ELF-1 (cell line): ENCODE results near the gene ZNF217.
"Not testable (repeated sequence)": the region's sequence is repeated elsewhere in the genome, so short reads cannot be mapped to it uniquely, and the experiment has no call there.

ENCODE experiments used
- DNase-seq: peaks from one replicate; pipeline ENCODE4 v3.0.0-alpha.2; 2016; ENCODE audit warnings: low read depth, low spot score

ZNF217 gene

DNA sequence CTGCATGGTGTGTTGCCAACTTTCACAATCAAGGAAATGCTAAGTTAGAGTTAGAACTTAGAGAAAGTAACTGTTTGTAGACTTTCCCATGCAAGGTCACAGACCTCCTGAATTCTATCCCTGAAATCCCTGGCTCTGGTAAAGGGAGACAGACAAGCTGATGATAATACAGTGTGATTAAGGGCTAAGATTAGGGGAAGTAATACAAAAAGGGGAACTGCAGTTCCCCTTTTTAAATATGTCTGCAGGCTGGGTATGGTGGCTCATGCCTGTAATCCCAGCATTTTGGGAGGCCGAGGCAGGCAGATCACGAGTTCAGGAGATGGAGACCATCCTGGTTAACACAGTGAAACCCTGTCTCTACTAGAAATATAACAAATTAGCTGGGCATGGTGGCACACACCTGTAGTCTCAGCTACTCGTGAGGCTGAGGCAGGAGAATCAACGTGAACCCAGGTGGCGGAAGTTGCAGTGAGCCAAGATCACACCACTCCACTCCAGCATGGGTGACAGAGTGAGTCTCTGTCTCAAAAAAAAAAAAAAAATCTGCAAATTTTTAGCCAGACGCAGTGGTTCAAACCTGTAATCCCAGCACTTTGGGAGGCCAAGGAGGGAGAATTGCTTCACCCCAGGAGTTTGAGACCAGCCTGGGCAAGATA lies 60.9 kb downstream of the ZNF217 start:
- not testable (repeated sequence) for DNase-seq

DNA sequence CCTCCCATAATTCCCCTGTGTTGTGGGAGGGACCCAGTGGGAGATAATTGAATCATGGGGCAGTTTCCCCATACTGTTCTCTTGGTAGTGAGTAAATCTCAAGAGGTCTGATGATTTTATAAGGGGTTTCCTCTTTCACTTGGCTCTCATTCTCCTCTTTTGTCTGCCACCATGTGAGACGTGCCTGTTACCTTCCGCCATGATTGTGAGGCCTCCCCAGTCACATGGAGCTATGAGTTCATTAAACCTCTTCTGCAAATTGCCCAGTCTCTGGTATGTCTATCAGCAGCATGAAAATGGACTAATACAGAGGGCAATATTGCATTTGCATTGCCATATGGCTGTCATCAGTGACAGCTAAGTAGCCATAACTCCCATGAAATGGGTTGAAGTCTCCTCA lies 63.2 kb downstream of the ZNF217 start:
- DNase-seq = no peak

- no peak for DNase-seq
Measured at GRCh38 chr20:53529658-53530057, 64.0 kb downstream of the ZNF217 start.

- DNase-seq = no peak
Measured at GRCh38 chr20:53527196-53527595, 66.4 kb downstream of the ZNF217 start.

DNA sequence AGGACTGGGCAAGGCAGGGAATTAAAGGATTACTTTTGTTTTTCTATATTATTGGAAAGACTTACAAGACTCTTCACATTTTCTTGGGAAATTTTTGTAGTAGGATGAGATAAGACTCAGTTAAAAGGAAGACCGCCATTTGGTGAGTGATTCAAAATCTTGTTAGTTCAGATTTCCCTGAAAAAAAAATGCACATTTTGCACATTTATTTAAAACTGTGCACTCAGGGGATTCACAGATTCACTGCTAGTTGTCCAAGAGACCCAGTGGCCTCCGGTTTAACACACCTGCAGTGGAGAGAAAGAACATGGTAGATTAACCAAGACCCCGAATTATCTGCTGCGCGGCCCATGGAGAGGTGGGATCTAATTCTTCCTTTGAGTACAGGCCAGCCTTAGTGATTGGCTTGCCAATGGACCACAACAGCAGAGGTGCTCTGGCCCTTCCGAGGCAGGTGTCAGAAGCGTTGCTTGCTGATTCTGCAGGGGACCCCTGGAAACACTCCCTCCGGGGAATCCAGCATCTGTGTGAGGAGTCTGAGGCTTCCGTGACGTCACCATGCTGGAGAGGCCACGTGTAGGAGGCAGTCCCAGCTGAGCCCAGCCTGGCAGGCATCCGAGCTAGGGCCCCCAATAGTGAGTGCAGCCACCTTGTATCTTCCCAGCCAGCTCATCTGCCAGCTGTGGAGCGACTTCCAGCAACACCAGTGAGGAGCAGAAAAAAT lies 68.9 kb downstream of the ZNF217 start:
- no peak for DNase-seq

DNA sequence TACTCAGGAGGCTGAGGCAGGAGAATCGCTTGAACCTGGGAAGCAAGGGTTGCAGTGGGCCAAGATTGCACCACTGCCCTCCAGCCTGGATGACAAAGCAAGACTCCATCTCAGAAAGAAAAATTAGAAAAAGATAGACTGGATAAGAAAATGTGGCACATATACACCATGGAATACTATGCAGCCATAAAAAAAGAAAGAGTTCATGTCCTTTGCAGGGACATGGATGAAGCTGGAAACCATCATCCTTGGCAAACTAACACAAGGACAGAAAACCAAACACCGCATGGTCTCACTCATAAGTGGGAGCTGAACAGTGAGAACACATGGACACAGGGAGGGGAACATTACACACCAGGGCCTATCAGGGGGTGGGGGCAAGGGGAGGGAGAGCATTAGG lies 70.0 kb downstream of the ZNF217 start:
- not testable (repeated sequence) for DNase-seq

DNA sequence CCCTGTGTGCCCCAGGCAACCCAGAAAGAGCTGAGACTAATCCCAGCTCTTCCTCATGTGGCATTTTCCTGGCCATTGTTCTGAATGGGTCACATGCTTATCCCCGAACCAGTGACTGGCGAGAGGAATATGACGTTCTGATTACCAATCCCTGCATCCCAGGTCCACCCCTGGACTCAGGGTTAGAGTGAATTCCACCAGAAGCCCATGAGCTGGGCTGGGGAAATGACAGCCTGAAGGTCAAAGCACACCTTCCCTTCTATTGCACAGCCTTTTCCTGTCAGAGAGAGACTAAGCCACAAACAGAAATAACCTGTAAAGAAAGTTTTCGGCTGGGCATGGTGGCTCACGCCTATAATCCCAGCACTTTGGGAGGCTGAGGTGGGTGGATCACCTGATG lies 70.9 kb downstream of the ZNF217 start:
- DNase-seq = no peak

GRCh38 chr20:53522026-53522425 lies 71.6 kb downstream of the ZNF217 start:
- no peak for DNase-seq

GRCh38 chr20:53521421-53521820 lies 72.2 kb downstream of the ZNF217 start:
- not testable (repeated sequence) for DNase-seq

DNA sequence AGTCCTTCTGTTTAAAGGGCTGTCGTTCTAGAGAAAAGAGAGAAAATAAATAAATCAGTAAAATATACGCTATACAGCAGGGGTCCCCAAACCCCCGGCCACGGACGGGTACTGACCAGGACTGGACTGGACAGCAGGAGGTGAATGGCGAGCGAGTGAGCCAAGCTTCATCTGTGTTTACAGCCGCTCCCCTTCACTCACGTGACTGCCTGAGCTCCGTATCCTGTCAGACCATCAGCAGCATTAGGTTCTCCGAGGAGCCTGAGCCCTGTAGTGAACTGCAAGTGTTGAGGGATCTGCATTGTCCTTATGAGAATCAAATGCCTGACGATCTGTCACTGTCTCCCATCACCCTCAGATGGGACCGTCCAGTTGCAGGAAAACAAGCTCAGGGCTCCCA lies 76.5 kb downstream of the ZNF217 start:
- DNase-seq = no peak
